GM12875 (cell line): ENCODE data around the gene ELOVL5.

ENCODE experiments used
- H3K4me3 ChIP-seq: one replicate; pipeline ENCODE4 v1.5.1; 2011; ENCODE audit warnings: low read depth, low read length, control low read depth
- TF ChIP-seq, protein P1 (sequence below): IDR thresholded peaks from 2 replicates; pipeline ENCODE4 v1.5.1; 2011; ENCODE audit warnings: low read depth, mild to moderate bottlenecking, control low read depth, inconsistent platforms, low read length, moderate library complexity, borderline replicate concordance; ENCODE audit not compliant: insufficient read depth

Gene ELOVL5

DNA sequence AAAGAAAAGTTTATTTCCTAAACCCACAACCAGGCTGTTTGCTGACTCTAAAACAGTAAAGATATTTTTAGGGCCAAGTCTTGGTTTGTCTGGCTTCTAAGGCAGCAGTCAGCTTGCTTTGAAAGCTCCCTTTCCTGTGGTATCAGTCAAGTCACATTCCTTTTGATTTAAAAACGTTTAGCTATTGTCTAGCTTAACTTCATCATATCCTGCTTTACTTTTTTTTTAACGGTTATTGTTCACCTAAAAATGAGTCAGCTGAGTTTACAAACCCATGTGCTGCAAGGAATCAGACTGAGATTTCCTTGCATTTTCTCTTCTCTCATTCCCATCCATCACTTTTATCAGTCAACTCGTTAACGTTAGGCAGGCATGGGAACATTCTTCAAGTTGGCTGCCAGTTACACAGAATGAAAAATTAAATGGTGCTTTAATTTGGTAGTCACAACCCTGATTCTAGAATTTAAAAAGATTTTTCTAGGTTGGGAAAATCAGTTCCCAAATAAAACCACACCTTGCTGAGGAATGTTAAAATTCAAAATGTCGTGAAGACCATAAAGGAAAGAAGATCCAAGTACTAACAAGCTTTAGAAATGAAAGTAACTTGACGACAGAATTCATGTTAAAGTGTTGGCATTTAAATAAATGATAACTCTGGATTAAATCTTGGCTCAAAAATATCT lies 45.9 kb downstream of the ELOVL5 start:
- H3K4me3 ChIP-seq: no peak overlapping the region
- TF ChIP-seq, protein P1, sequence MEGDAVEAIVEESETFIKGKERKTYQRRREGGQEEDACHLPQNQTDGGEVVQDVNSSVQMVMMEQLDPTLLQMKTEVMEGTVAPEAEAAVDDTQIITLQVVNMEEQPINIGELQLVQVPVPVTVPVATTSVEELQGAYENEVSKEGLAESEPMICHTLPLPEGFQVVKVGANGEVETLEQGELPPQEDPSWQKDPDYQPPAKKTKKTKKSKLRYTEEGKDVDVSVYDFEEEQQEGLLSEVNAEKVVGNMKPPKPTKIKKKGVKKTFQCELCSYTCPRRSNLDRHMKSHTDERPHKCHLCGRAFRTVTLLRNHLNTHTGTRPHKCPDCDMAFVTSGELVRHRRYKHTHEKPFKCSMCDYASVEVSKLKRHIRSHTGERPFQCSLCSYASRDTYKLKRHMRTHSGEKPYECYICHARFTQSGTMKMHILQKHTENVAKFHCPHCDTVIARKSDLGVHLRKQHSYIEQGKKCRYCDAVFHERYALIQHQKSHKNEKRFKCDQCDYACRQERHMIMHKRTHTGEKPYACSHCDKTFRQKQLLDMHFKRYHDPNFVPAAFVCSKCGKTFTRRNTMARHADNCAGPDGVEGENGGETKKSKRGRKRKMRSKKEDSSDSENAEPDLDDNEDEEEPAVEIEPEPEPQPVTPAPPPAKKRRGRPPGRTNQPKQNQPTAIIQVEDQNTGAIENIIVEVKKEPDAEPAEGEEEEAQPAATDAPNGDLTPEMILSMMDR: no peak

DNA sequence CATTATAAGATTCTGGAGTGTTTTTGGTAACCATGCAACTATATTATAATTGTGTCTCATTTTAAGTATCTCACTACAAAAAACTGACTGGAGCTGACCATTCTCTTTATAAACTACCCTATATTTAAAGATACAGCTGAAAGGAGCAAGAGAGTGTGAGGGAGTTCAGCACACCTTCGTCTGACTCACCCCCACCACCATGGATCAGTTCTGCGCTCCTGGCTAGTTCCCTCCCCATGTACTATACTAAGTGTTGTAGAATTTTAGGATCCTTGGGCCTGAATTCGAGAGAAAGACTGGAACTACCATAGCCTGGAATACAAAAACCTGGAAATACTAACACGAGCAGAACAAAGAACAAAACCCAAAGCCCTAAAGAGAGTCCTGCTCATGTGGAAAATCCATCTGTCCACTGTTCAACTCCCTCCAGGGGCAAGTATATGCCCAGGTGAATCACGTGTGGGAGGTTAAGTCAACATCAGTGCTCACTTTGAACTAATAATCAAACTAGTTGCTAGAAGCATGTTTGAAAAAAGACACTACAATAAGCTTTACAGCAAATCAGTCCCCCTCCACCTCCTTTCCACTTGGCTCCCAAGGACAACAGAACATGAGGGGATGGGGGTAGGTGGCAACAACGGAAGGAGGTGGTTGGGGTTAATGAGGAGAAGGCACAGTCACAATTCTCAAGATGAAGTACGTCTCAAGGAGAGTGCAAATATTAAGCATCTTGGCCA lies 46.8 kb downstream of the ELOVL5 start:
- TF ChIP-seq, protein P1: no peak
- H3K4me3 ChIP-seq: no peak overlapping the region

DNA sequence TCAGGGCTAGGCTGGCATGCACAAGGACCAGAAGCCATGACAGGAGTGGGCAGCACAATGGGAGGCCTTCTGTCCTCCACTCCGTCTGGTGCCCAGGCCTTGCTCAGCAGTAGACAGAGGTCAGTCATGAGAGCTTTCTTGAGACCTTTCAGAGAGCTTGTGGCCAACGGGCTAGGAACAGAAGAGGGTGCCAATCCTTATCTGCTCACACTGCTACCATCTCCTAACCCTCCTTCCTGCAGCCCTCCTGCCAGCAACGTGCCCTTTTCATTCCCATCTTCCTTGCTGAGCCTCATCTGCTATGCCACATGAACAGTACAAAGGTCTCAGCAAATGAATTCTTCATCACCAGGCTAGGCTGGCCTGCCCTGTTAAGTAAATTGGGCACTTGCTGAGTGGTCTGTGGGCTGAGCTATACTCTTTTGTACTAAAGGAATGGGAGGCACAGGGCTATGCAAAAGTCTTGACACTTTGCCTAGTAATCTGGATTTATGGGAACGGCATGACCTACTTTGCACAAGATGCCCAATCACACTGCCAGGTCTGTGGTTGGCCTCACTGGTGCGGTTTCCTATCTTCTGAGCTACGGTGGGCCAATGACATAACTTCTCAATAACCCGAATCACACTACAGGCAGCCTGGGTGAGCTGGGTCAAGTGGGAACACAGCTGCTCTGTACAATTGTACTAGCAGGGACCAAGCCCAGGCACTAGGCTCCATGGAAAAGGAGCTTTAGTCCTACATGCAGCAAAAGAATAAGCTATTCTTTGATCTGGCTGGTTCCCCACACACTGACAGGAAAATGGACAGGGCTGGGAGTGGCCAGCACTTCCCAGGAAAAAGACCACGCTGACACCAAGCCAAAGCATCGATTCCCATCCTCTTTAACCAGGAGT lies 47.8 kb downstream of the ELOVL5 start:
- H3K4me3 ChIP-seq: no peak overlapping the region
- TF ChIP-seq, protein P1: no peak

DNA sequence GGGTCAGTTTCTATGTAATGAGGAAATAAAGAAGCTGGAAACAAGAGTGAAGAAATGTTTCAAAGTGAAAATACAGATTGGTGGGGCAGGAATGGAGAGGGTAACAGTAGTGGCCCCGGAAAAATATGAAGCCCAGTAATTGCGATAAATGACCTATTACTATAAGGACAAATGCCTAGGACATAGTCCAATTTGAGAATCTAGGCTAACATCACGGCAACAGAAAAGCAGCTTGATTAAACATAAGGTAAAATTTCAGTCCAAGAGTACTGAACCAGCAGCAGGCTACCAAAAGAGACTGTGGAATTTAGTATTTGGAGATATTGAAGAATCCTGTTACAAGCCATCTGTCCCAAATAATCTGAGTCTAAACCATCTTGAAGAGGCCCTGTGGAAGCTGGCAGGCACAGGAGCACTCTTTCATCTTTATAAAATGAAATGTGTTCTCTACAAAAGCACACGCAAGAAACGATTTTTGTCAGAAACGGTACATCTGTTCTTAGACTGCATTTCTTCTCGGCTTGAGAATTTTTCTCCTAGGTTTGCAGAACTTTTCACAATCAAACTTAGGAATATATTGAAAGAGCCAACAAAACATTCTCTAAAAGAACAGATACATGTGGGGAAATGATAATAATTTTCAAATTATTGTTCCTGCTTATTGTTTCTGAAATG lies 49.3 kb downstream of the ELOVL5 start:
- no peak overlapping the region for H3K4me3 ChIP-seq
- TF ChIP-seq, protein P1: no peak

DNA sequence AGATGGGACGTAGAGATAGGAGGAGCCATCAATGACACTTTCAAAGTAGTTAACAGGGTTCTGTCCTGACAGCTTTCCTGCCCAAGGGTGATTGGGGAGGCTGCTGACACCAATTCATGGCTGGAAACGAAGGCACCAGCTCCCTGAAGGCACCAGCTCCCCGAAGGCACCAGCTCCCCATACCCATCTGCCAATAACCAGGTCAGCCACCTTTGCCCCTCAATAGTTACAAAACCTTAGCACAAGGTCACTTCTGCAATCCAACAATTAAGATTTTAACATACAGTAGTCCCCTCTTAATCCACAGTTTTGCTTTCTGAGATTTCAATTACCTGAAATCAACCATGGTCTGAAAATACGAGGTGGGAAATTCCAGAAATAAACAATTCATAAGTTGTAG lies 51.7 kb downstream of the ELOVL5 start:
- H3K4me3 ChIP-seq: no peak overlapping the region
- TF ChIP-seq, protein P1: no peak

DNA sequence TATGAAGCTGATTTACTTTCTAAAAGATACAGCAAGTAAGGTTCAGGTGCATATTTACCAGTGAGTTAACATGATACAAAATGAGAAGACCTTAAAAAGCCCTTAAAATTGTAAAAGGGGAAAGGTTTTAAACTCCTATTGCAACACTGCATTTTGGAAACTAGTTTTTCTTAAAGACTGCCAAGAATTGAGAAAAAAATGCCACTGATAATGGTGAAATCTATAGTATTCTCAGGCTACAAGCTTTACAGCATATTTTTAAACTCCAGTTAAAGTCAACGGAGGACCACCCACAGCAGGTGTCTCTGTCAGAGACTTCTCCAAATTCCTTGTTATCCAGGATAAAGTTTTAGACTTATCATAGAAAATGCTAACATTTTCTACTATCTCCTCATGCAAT lies 53.6 kb downstream of the ELOVL5 start:
- H3K4me3 ChIP-seq: no peak overlapping the region
- TF ChIP-seq, protein P1: no peak
